Thymus (tissue), 11 donors: Measurements from ENCODE around the gene ARHGAP33. TPM values are rescaled to one million over a fixed set of nuclear protein-coding genes. Genes with fewer than 3 reads are reported as not detected.

ENCODE experiments used
- DNase-seq, 9 donors: peaks; one replicate each; pipeline ENCODE4 v3.0.0-alpha.2; 2013; ENCODE audit warnings: low spot score in 9 of 9, low read depth in 6 of 9, missing footprints in 1 of 9
- H3K27ac ChIP-seq, 2 donors: one replicate each; pipeline ENCODE4 v1.5.1; 2013; ENCODE audit warnings: control low read depth in 1 of 2, low read depth in 1 of 2, low read length in 1 of 2, mild to moderate bottlenecking in 1 of 2, moderate library complexity in 1 of 2
- H3K27me3 ChIP-seq, 2 donors: one replicate each; pipeline ENCODE4 v1.5.1; 2013; ENCODE audit warnings: low read length in 1 of 2; ENCODE audit not compliant: control insufficient read depth in 2 of 2, insufficient read depth in 1 of 2
- H3K36me3 ChIP-seq, 2 donors: one replicate each; pipeline ENCODE4 v1.5.1; 2013; ENCODE audit warnings: low read length in 1 of 2, mild to moderate bottlenecking in 1 of 2, moderate library complexity in 1 of 2; ENCODE audit not compliant: control insufficient read depth in 2 of 2, insufficient read depth in 2 of 2
- H3K4me1 ChIP-seq, 2 donors: one replicate each; pipeline ENCODE4 v1.5.1; 2013; ENCODE audit warnings: low read length in 2 of 2; ENCODE audit not compliant: control insufficient read depth in 2 of 2, insufficient read depth in 2 of 2
- H3K4me3 ChIP-seq, 2 donors: one replicate each; pipeline ENCODE4 v1.5.1; 2013; ENCODE audit warnings: low read length in 2 of 2, control low read depth in 1 of 2, mild to moderate bottlenecking in 1 of 2
- H3K9me3 ChIP-seq, 2 donors: one replicate each; pipeline ENCODE4 v1.5.1; 2013; ENCODE audit warnings: low read length in 1 of 2, mild to moderate bottlenecking in 1 of 2; ENCODE audit not compliant: control insufficient read depth in 2 of 2, insufficient read depth in 1 of 2
- WGBS: extraction: QIAGEN DNeasy Blood & Tissue Kit; methylation state at CpG from one replicate; pipeline ENCODE4 v1.1.7; 2013; 5-methylcytosine and 5-hydroxymethylcytosine counted together
- polyA plus RNA-seq: library from polyadenylated mRNA; stranded (reverse); fragments of 200-250 nt; gene quantifications from one replicate; pipeline ENCODE4 v1.2.3, GENCODE V29; 2013
- total RNA-seq: library from RNA; stranded (reverse); fragments of 120-200 nt; gene quantifications from one replicate; pipeline ENCODE4 v1.2.4, GENCODE V29; 2013
- donor health status: healthy.

The ARHGAP33 gene
- total and polyA plus RNA-seq, 2 donors: 1.5 to 18.6 TPM

DNA sequence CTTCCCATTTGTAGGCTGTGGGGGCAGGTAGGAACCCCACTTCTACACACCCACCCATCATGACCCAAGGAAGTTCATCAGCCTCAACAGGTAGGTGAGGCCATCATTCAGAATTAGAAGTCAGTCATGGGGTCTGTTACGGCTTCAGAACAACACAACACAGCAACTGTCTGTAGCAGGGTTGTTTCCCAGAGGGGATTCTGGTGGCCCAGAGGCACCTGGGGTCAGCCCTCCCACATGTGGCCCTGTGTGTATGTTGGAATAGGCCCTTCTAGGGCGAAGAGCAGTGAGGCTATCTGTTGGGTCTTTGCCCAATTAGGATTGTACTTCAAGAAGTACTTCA is 36.5 kb upstream of the ARHGAP33 start:
- Histone ChIP-seq H3K4me1 (peaks cover 17 to 38% of the 10 kb centered on the region in 2 donors), H3K27me3 (no peaks in the 10 kb centered on the region), H3K9me3 (no peaks in the 10 kb centered on the region), H3K27ac (no peak overlapping the region), H3K36me3 (peaks cover 43 to 49% of the 10 kb centered on the region in 2 donors), H3K4me3 (no peak overlapping the region)
- WGBS: 98% methylated on average over 2 of the region's 2 CpGs
- no peak for DNase-seq

DNA sequence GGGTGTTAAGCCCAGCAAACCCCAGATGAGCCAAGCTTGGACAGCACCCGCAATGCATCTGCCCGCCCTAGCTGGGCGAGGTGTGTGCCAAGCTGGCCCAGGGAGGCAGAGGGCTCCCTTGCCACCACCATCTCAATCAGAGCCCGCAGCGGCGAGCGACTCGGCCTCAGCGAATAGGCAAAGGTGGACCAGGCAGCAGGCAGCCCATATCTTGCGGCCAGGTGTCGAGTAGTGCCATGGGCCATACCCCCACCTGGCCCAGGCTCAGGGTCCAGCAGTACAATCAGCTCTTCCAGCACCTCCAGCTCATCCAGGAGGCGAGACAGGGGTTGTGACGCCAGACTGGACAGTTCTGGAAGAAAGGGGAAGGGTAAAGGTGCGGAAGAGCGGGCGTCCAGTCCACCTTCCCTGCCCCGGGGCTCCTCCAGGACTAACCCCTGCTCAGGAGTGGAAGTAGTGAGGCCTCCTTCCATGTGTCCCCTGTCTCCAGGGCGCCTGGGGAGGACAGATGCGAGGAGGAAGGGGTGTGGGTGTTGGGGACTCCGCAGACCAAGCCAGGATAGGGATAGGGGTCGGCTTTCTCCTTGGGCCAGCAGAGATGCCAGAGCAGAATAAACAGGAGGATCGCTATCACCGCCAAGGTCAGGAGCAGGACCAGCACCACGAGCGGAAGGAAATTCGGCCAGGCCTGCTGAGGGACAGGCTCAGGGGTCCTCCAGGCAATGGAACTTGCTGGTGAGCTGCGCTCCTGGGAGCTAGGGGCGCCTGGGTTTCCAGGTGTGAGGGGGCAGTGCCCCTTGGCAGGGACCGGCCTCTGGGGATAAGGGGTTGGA is 35.9 kb upstream of the ARHGAP33 start:
- WGBS: 94% methylated on average over 29 of the region's 29 CpGs
- Histone ChIP-seq H3K27ac (no peak overlapping the region), H3K9me3 (peaks cover 0 to 2% of the 10 kb centered on the region in 2 donors), H3K36me3 (peaks cover 37 to 44% of the 10 kb centered on the region in 2 donors), H3K4me3 (peak overlapping the region in 1 of 2 donors; percentile 79), H3K4me1 (peaks cover 20 to 44% of the 10 kb centered on the region in 2 donors), H3K27me3 (no peaks in the 10 kb centered on the region)
- DNase-seq: no peak

DNA sequence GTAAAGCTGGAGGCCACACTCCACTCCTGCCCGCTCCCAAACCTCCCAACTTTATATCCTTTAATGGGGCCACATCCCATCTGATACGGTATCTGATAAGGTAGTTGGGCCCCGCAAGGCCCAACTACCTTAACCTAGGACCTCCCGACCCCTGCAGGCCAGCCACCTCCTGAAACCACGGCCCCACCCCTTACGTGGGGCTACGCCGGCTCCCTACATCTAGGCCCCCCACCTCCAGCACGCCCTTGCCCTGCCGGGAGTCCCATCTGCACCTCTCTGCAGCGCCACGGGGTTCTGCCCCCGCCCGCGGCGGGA is 35.3 kb upstream of the ARHGAP33 start:
- no peaks in the 10 kb centered on the region for H3K27me3 ChIP-seq
- no peak for DNase-seq
- H3K36me3 ChIP-seq: peaks cover 31 to 38% of the 10 kb centered on the region in 2 donors
- H3K27ac ChIP-seq: peak overlapping the region; percentile 38 to 43
- WGBS: 13% methylated on average over 16 of the region's 16 CpGs
- H3K4me3 ChIP-seq: peak overlapping the region; percentile 79
- H3K4me1 ChIP-seq: peaks cover 21 to 47% of the 10 kb centered on the region in 2 donors
- peaks cover 0 to 3% of the 10 kb centered on the region in 2 donors for H3K9me3 ChIP-seq

DNA sequence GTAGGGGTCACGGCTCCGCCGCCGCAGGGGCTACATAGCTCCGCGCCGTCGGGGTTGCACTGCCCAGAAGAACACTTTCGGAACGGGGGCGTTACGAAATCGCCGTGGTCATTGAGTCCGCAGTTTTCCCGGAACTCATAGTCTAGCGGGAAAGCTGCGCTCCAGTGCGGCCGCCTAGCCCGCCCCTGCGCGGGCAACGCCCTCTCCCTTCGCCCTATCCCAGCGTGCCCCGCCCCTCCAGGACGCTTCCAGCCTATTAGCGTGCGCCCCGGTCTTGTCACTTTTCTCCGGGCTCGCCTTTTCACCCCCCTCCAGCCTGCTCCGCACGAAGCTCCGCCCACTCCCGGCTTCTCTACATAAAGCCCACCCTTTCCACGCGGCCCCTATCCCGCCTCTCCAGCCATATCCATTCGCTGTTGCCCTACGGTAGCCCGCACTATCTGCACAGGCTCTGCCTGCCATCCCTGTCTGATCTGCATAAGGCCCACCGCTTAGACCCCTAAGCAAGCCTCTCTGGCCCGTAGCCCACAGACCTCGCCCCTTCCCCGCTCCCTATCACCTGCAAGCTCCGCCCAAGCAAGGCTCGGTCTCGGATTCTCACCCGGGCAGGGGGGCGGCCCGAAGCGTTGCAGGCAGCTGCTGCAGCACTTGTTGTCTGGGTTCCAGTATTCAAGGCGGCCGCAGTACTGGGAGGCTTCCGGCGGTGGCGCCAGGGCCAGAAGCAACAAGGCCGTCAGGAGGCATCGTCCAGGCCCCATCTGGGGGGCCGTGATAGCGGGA is 34.8 kb upstream of the ARHGAP33 start:
- peak overlapping the region; percentile 96 to 97 for H3K27ac ChIP-seq
- H3K4me3 ChIP-seq: peak overlapping the region; percentile 79
- peaks cover 0 to 3% of the 10 kb centered on the region in 2 donors for H3K9me3 ChIP-seq
- peaks cover 26 to 34% of the 10 kb centered on the region in 2 donors for H3K36me3 ChIP-seq
- peak; percentile 90 to 98 (median 96) for DNase-seq
- peaks cover 21 to 47% of the 10 kb centered on the region in 2 donors for H3K4me1 ChIP-seq
- H3K27me3 ChIP-seq: no peaks in the 10 kb centered on the region
- WGBS: under 1% methylated on average over 63 of the region's 63 CpGs

DNA sequence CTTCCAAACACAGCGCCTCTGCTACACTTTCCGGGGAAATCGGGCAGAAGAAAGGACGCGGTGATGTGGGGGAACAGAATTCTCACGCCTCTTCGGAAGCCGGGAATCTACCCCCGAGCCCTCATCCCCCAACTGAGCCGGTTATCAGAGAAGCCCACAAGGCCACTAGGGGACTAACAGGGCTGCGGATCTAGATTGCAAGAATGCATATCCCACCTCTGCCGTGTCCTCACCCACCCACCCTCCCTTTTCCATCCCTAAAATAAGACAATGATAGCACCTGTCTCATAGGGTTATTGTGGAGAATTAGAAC is 34.2 kb upstream of the ARHGAP33 start:
- Histone ChIP-seq H3K4me1 (peaks cover 27 to 52% of the 10 kb centered on the region in 2 donors), H3K27ac (peak overlapping the region; percentile 96 to 97), H3K27me3 (no peaks in the 10 kb centered on the region), H3K36me3 (peaks cover 23 to 34% of the 10 kb centered on the region in 2 donors), H3K9me3 (peaks cover 0 to 3% of the 10 kb centered on the region in 2 donors), H3K4me3 (peak overlapping the region; percentile 79)
- 4% methylated on average over 12 of the region's 12 CpGs for WGBS
- DNase-seq: no peak

DNA sequence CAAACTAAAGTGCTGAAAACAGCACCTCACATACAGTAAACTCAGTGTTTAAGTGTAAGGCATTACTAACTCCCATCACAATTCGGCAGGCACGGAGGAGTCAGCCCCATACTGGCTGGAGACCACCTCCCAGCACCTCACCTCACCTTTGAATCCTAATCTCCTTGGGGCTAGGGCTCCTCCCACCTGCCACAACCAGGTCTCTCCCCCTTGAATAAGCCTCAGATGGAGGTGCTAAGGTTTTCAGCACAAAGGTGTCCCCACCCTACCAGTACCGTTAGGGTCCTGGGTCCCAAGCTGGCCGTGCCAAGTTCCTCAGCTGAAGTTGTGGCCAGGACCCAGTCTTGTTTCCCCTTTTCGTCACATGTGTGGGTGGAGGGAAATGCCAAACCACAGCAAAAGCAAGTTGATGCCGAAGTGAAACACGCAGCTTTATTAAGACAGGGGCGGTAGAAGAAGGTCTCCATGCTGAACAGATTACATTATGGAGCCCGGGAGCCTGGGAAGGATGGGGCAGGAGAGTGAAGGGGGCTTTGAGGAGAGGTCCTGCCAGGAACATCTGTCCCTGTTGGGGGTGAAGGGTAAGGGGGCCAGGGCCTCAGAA is 33.1 kb upstream of the ARHGAP33 start, which contains the start of gene IGFLR1:
TSS of gene IGFLR1 (minus strand) at position 332 of the 604 bp plus-strand sequence. CDS start 1,272 bp downstream, outside the sequence.
- Histone ChIP-seq H3K4me1 (peaks cover 30 to 53% of the 10 kb centered on the region in 2 donors), H3K36me3 (peaks cover 14 to 25% of the 10 kb centered on the region in 2 donors), H3K27me3 (no peaks in the 10 kb centered on the region), H3K9me3 (peaks cover 0 to 3% of the 10 kb centered on the region in 2 donors), H3K27ac (peak within 1 kb of the TSS; percentile 96 to 97), H3K4me3 (peak within 1 kb of the TSS; percentile 8 to 79)
- peak in 3 of 9 donors; percentile 37 to 81 (median 60) for DNase-seq
- 17% methylated on average over 9 of the region's 9 CpGs for WGBS

DNA sequence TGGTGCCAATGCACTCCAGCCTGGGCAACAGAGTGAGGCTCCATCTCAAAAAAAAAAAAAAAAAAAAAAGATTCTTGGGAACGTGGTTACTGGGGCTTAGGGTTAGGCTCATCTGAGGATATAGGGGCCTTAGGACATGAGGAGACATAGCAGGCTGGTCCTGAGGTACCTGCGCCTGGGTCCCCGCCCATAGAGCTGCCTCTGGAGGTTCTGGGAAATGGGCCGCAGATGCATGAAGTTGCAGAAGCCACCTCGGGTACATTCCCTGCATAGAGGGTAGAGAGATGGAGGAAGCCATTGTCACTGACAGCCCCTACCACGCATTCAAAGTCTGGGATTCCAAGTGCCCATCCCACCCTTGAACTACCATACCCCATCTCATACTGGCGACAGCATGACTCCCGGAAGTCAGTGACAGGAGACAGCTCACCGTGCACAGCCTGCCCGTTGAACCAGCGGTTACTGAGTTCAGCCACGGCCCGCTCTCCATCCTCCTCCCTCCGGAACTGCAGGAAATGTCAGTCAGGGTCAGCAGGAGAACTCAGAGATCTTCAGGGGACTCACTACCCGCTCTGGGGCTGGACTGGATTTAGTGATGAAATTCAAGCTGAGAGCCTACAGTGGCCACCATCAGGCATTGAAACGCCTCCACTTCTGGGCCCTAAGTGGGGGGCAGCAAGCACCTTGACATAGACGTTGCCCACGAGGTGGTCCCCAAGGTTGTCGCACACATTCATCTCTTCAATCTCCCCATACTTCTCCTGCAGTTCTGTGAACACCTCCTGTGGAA is 31.5 kb upstream of the ARHGAP33 start:
- Histone ChIP-seq H3K9me3 (peaks cover 0 to 3% of the 10 kb centered on the region in 2 donors), H3K36me3 (peaks cover 2 to 9% of the 10 kb centered on the region in 2 donors), H3K4me3 (peak overlapping the region in 1 of 2 donors; percentile 90), H3K27me3 (no peaks in the 10 kb centered on the region), H3K4me1 (peaks cover 30 to 59% of the 10 kb centered on the region in 2 donors), H3K27ac (peak overlapping the region; percentile 98 to 100)
- WGBS: 94% methylated on average over 19 of the region's 19 CpGs
- no peak for DNase-seq

DNA sequence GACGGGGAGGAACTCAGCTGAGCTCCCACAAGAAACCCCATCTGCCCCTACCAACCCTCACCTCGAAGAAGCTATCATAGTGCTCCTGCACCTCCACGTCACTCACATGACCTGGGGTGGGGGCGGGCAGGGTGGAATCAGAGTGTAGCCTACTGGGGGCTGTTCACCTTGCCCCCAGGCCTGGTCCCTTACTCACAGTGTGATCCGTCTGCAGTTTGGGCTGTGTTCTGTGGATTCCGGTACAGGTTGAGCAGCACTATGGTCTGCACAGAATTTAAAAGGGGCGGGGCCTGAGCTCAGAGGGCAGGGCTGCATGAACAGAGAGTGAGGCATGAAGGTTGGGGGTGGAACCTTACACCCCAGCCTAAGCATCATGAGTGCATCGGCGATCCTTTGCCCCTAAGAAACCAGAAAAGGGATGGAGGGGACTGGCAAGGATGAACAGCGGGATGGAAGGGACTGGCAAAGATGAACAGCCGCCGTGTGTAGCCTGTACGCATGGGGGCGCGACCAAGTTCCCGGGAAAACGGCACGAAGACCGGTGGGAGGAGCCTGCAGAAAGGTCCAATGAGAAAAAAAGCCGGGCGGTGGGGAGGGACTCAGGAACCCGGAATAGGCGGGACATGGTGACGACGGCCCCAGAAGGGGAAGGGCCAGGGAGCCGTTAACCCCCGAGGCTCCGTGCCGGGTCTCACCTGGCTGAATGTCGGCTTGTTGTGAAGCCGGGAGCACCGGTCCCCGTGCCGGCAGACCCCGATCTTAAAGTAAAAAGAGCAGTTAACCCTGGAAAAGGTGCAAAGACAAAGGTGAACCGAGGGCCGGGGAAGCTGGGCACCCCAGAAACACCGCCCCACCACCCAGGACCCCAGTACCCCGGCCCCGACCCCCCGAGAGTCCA is 30.7 kb upstream of the ARHGAP33 start:
- peaks cover 0 to 3% of the 10 kb centered on the region in 2 donors for H3K9me3 ChIP-seq
- peak overlapping the region; percentile 98 to 100 for H3K27ac ChIP-seq
- DNase-seq: peak; percentile 88 to 98 (median 94)
- no peaks in the 10 kb centered on the region for H3K27me3 ChIP-seq
- H3K36me3 ChIP-seq: peaks cover 0 to 3% of the 10 kb centered on the region in 2 donors
- peaks cover 34 to 64% of the 10 kb centered on the region in 2 donors for H3K4me1 ChIP-seq
- 8% methylated on average over 41 of the region's 41 CpGs for WGBS
- peak overlapping the region; percentile 89 to 90 for H3K4me3 ChIP-seq
